ENCODE measurements around the gene MAML3. TPM values are rescaled to one million over a fixed set of nuclear protein-coding genes. Genes with fewer than 3 reads are reported as not detected.

Gene MAML3
- total and polyA plus RNA-seq, 2 of the 13 experiments (the other 11 are each of a cell fraction or from before 2014, with no cell fraction given), result 0.05 to 0.13 TPM

GRCh38 chr4:140186651-140187315 is 32.8 kb upstream of the MAML3 start:
- H4K20me1 ChIP-seq (ENCODE audit: insufficient read depth, low read length), result no peaks in the 10 kb centered on the region
- ATAC-seq (no peak), DNase-seq (ENCODE audit: low spot score) (no peak), FAIRE-seq (no peak)
- intact Hi-C loops (cut with micrococcal nuclease; ENCODE audit: unreplicated experiment), result no loop called here
- no peak overlapping the region for H3K27ac ChIP-seq (ENCODE audit: extremely low read length, insufficient read depth, low read length)
- H3K27me3 ChIP-seq (ENCODE audit: control insufficient read depth in 1 of 2, insufficient read depth in 2 of 2, low read length in 2 of 2), result peaks cover 0 to 7% of the 10 kb centered on the region in 2 experiments; a peak in 1 of 5 replicates
- ChIA-PET POLR2A (no interaction called here), CTCF (ENCODE audit: low intra/inter-chr PET ratio, low total read pairs) (no interaction called here)
- H3K4me2 ChIP-seq (ENCODE audit: low read depth, low read length), result no peak overlapping the region
- no peak overlapping the region for H2AFZ ChIP-seq (ENCODE audit: low read length)
- no peak overlapping the region for H3K4me3 ChIP-seq (replicated peaks in 1 of 3; ENCODE audit: insufficient read depth in 1 of 3, low read depth in 2 of 3, low read length in 3 of 3)
- no peaks in the 10 kb centered on the region for H3K36me3 ChIP-seq (replicated peaks in 1 of 2; ENCODE audit: control insufficient read depth in 1 of 2, insufficient read depth in 2 of 2, low read length in 2 of 2)
- no peaks in the 10 kb centered on the region for H3K79me2 ChIP-seq (ENCODE audit: insufficient read depth, low read length)
- H3K9ac ChIP-seq (ENCODE audit: insufficient read depth, low read depth, low read length), result no peak overlapping the region
- 15% methylated on average over 9 of the region's 9 CpGs for WGBS (ENCODE audit: low lambda C conversion rate)
- BruUV-seq (replicated peaks), result no TSS peak
- TF ChIP-seq DBP (CRISPR knock-in tag; IDR thresholded peaks at IDR 0.05; ENCODE audit: not compliant biosample characterization), result no peak
- TF ChIP-seq UBTF (CRISPR knock-in tag; IDR thresholded peaks at IDR 0.05), result no peak
- TF ChIP-seq ELF3 (CRISPR knock-in tag; IDR thresholded peaks at IDR 0.05), result no peak
- TF ChIP-seq TCF12 (IDR thresholded peaks at IDR 0.05), result no peak
- no peak for TF ChIP-seq TCF12 (CRISPR knock-in tag; IDR thresholded peaks at IDR 0.05)
- TF ChIP-seq LCORL (IDR thresholded peaks at IDR 0.05), result no peak
- TF ChIP-seq LCORL (CRISPR knock-in tag; IDR thresholded peaks at IDR 0.05), result no peak
- TF ChIP-seq ZNF354B (CRISPR knock-in tag; IDR thresholded peaks at IDR 0.05), result no peak
- no peak for TF ChIP-seq ZNF577 (CRISPR knock-in tag; IDR thresholded peaks at IDR 0.05; ENCODE audit: borderline replicate concordance, low read depth)
- no peak for TF ChIP-seq PRDM4 (CRISPR knock-in tag; IDR thresholded peaks at IDR 0.05; ENCODE audit: borderline replicate concordance)
- no peak for TF ChIP-seq ZNF576 (CRISPR knock-in tag; IDR thresholded peaks at IDR 0.05)
- TF ChIP-seq ZNF761 (CRISPR knock-in tag; conservative IDR thresholded peaks at IDR 0.05), result no peak
- no peak for TF ChIP-seq ZNF570 (CRISPR knock-in tag; IDR thresholded peaks at IDR 0.05; ENCODE audit: borderline replicate concordance)
- in situ Hi-C loops (cut with HindIII; ENCODE audit: extremely low pct_ligation_motif_present, low pct_unique_long_range_greater_than_20kb), result no loop called here
- H3K9me3 ChIP-seq (ENCODE audit: low read length), result no peaks in the 10 kb centered on the region
- H3K4me1 ChIP-seq (ENCODE audit: insufficient read depth, low read length), result no peaks in the 10 kb centered on the region

All from HepG2 (cell line).